HG03575 (cell line): ENCODE measurements around the gene SEC22B.
"Not testable (repeated sequence)": the region's sequence is repeated elsewhere in the genome, so short reads cannot be mapped to it uniquely, and the experiment has no call there.

Experiments used
- ATAC-seq: cut with Tn5 transposase; IDR thresholded peaks from one replicate; pipeline ENCODE4 v1.9.1; 2021; ENCODE audit not compliant: unreplicated experiment, insufficient number of reproducible peaks, low FRiP score; ENCODE audit errors: extremely low read depth

Gene SEC22B

GRCh38 chr1:120122262-120122893, 53.9 kb downstream of the SEC22B start:
- ATAC-seq: peak; percentile 62

- not testable (repeated sequence) for ATAC-seq
These were observed 54.5 kb downstream of the SEC22B start for GRCh38 chr1:120121830-120122229.

DNA sequence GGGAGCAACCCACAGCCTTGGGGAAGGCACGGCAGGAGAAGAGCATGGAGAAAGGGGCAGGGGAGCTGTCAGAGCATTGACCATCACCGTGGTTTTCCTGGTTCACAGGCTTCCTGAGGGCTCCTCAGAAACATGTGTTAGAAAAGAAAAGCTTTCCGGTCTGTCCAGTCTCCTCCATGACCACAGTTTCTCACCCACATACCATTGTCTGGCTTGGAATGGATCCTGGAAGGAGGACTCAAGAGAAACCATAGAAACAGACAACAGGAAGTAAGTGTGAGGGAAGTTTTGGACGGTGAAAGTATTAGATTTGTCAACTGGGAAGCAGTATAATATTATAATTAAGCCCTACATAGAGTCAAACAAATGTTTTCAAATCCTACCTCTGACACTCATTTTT, 55.8 kb downstream of the SEC22B start:
- not testable (repeated sequence) for ATAC-seq

- not testable (repeated sequence) for ATAC-seq
These were observed 58.7 kb downstream of the SEC22B start for GRCh38 chr1:120117371-120118177.

GRCh38 chr1:120116094-120116493, 60.2 kb downstream of the SEC22B start:
- not testable (repeated sequence) for ATAC-seq

- not testable (repeated sequence) for ATAC-seq
These were observed 63.2 kb downstream of the SEC22B start for GRCh38 chr1:120113134-120113533.

- ATAC-seq: not testable (repeated sequence)
These were observed 64.1 kb downstream of the SEC22B start for GRCh38 chr1:120112212-120112611.

DNA sequence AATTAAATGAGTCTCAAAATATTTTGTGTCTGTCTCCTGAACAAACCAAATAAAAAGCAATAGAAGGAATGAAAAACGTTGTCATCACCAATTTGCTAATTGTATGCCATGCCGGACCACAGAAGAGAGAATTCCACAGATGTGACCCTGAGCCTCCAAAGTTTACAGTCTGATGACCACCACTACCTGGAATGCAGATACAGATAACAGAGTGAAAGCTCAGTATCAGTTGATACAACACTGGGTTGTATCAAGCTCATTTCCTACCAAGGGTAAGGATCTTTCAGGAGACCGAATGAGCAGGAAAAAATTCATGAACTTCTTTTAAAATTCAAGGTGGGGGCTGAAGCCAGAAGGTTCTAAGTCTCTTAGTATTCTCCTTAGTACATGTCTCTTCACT, 64.5 kb downstream of the SEC22B start:
- not testable (repeated sequence) for ATAC-seq

DNA sequence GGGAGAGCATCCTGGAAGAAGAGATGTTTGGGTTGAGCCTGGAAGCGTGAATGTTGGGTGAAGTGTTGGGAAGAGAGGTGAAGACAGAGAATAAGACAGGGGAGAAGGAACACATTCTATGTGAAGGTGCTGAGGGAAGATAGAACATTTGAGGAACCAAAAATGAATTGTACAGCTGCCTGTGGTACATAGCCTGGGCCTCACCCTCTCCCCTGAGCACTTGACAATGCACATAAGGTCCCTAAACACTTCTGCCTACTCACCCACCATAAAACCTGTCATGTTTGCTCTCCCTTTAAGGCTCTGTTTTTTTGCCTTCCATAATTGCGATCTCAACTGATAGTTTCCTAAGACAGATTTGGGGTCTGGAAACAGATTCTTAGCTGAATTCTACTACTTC, 65.3 kb downstream of the SEC22B start:
- not testable (repeated sequence) for ATAC-seq

- ATAC-seq: not testable (repeated sequence)
These were observed 66.7 kb downstream of the SEC22B start for GRCh38 chr1:120109656-120110055.

DNA sequence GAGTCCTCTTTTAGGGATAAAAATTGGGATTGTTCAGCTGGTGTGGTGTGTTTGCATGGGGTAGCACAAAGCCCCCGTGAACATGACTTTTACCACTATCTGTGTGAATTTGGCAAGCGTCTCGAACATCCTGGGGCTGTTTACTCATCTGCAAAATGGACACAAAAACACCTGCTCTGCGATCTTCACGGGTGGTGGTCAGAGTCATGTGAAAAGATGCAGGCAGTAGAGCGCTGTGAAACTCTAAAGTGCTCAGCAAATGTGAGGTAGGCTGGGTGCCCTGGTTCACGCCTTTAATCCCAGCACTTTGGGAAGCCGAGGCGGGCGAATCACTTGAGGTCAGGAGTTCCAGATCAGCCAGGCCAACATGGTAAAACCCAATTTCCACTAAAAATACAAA, 67.1 kb downstream of the SEC22B start:
- not testable (repeated sequence) for ATAC-seq

DNA sequence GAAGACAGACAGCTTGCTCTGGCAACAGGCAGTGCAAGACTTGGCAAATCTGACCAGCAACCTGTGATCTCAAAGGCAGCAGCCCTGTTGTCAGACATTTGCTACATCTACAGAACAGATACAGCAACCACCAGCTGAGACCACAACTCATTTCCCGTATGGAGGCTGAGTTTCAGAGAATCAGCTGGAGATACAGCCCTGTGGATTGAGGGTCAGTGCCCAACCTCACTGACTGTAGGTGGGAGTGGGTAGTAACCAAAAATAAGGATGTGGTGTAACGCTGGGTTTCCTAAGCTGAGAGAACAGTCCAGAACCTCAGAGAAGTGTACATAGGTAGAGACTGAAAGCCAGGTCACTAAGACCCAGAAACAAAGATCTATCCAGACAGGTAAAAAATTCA, 71.0 kb downstream of the SEC22B start:
- ATAC-seq: not testable (repeated sequence)

- ATAC-seq: not testable (repeated sequence)
These were observed 72.6 kb downstream of the SEC22B start for GRCh38 chr1:120103768-120104167.

- ATAC-seq: not testable (repeated sequence)
These were observed 74.7 kb downstream of the SEC22B start for GRCh38 chr1:120101593-120101992.
